ENCODE measurements around the gene SHFL. TPM values are rescaled to one million over a fixed set of nuclear protein-coding genes. Genes with fewer than 3 reads are reported as not detected.

Gene SHFL
- total and polyA plus RNA-seq, 2 of the 8 experiments (the other 6 are each of a cell fraction or from before 2014, with no cell fraction given), result 25.3 to 37.1 TPM

DNA sequence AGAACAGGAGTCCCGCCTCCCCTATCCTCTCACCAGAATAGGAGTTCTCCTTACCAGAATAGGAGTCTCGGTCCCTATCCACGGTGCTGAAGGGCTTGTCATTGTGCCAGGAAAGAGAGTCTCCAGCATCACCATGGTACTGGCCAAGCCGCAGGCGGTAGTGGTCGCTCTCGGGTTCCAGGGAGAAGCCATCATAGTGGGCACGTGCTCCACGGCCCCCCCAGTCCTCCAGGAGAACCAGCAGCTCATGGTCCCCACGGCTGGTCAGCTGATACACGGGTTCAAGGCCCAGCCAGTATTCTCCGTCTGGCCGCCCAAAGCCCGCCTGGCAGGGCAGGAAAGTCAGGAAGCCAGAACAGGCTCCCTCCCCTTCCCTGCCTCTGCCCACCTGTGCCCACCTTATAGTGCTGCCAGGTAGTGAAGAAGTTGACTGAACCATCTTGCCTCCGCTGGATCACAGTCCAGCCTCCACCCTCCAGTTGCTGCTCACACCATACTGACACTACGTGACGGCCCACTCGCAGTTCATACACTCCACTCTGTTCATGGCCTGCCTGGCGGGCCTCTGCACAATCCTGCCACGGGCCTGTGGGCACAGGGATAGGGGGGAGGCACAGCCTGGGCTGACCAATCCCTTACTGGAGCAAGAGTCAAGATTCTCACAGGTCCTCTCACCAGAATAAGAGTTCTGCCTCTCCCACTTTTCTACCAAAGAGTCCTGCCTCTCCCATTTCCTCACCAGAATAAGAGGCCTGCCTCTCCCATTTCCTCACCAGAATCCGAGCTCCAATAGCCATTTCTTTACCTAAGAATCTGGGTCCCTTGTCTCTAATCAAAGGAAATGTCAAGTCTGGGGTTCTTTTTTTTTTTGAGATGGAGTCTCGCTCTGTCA lies 7.4 kb downstream of the SHFL start:
- no peak for FAIRE-seq
- H3K79me2 ChIP-seq (ENCODE audit: control insufficient read depth in 1 of 2, insufficient read depth in 2 of 2, low read length in 2 of 2), result no peaks in the 10 kb centered on the region

More for the DNA sequence above, 7.4 kb downstream of the SHFL start:
- Histone ChIP-seq H2BK12ac (ENCODE audit: low read depth, low read length) (no peak overlapping the region), H2BK15ac (ENCODE audit: low read length) (no peak overlapping the region), H2BK20ac (ENCODE audit: low read length) (no peak overlapping the region), H4K8ac (ENCODE audit: extremely low read depth, insufficient read depth, low read length) (no peak overlapping the region), H3K36me3 (ENCODE audit: control insufficient read depth in 2 of 4, insufficient read depth in 4 of 4, low read length in 3 of 4) (peaks cover 0 to 3% (median 1%) of the 10 kb centered on the region in 4 experiments; a peak in 2 of 8 replicates), H3K9ac (replicated peaks in 1 of 4; ENCODE audit: extremely low read depth in 1 of 4, low read depth in 3 of 4, low read length in 3 of 4) (no peak overlapping the region), H3K4me1 (replicated peaks in 1 of 4; ENCODE audit: control insufficient read depth in 3 of 4, insufficient read depth in 4 of 4, low read length in 3 of 4) (peaks cover 0 to 6% (median 2%) of the 10 kb centered on the region in 4 experiments; a peak in 3 of 7 replicates), H4K91ac (replicated peaks; ENCODE audit: insufficient read length, low read length) (no peak overlapping the region), H3K14ac (ENCODE audit: insufficient read length) (no peak overlapping the region), H3K79me1 (ENCODE audit: low read depth, low read length) (no peaks in the 10 kb centered on the region), H2AK5ac (ENCODE audit: low read depth, low read length) (no peak overlapping the region), H4K20me1 (replicated peaks in 1 of 2; ENCODE audit: control insufficient read depth in 1 of 2, insufficient read depth in 2 of 2, low read length in 2 of 2) (peaks cover 0 to 6% of the 10 kb centered on the region in 2 experiments), H3K56ac (replicated peaks; ENCODE audit: insufficient read length, low read depth, low read length) (no peak overlapping the region), H3K4me3 (ENCODE audit: extremely low read depth in 1 of 4, insufficient read depth in 2 of 4, low read depth in 3 of 4, low read length in 4 of 4) (no peak overlapping the region), H3K18ac (ENCODE audit: extremely low read depth, low read length) (no peak overlapping the region), H3K23me2 (ENCODE audit: low read depth, low read length) (peaks cover 2% of the 10 kb centered on the region; the same call in 1 of the 2 replicates), H3K27me3 (replicated peaks in 1 of 4; ENCODE audit: control insufficient read depth in 3 of 4, extremely low read depth in 1 of 4, insufficient read depth in 3 of 4, low read length in 3 of 4) (peaks cover 8 to 29% (median 23%) of the 10 kb centered on the region in 4 experiments), H2AFZ (ENCODE audit: low read length) (no peak overlapping the region), H3K4me2 (ENCODE audit: insufficient read depth in 1 of 2, low read depth in 2 of 2, low read length in 2 of 2) (no peak overlapping the region), H3K9me3 (ENCODE audit: insufficient read depth in 2 of 2, low read depth in 1 of 2, low read length in 1 of 2) (peaks cover 0 to 2% of the 10 kb centered on the region in 2 experiments; a peak in 1 of 4 replicates), H2BK120ac (replicated peaks; ENCODE audit: low read depth, low read length) (no peak overlapping the region), H4K5ac (ENCODE audit: insufficient read length, low read depth, low read length) (no peak overlapping the region), H3K27ac (ENCODE audit: low read depth, low read length) (no peak overlapping the region), H2BK5ac (ENCODE audit: low read depth, low read length) (no peak overlapping the region), H3K23ac (ENCODE audit: insufficient read length) (no peak overlapping the region), H3K4ac (replicated peaks; ENCODE audit: insufficient read length, low read depth, low read length) (no peak overlapping the region)
- no peak for DNase-seq (ENCODE audit: low read depth in 1 of 2, low spot score in 2 of 2)
- TF ChIP-seq SP1 (IDR thresholded peaks at IDR 0.05; ENCODE audit: low read depth, low read length) (0 out of 2 replicates have a peak, but pooled peaks have one; percentile 23), EP300 (IDR thresholded peaks at IDR 0.05; ENCODE audit: borderline replicate concordance in 1 of 2, low read depth in 2 of 2, low read length in 2 of 2) (no peak), SIN3A (conservative IDR thresholded peaks at IDR 0.05 in 1 of 2, IDR thresholded peaks at IDR 0.05 in 1 of 2; ENCODE audit: low read depth in 1 of 2, low read length in 2 of 2) (peak in 1 of 2 experiments; percentile 71; a peak in 1 of 4 replicates), HDAC2 (IDR thresholded peaks at IDR 0.05; ENCODE audit: borderline replicate concordance in 1 of 2, low read depth in 2 of 2, low read length in 2 of 2) (no peak)
- ChIA-PET POLR2A (ENCODE audit: partially characterized antibody) (interaction anchor here (1.2 to 15.1 kb wide), 3 partner anchors 10 to 32 kb away, joined by 4 to 240 read pairs (median 7); partner anchors contain the start of genes ANGPTL6, P2RY11 and PPAN), CTCF (ENCODE audit: partially characterized antibody) (interaction anchor here (0.7 to 1.1 kb wide), 2 partner anchors 9 to 66 kb away, joined by 3 to 4 read pairs; no protein-coding TSS in a partner anchor)
- WGBS, 2 experiments (ENCODE audit: extremely low coverage in 1 of 2, insufficient coverage in 1 of 2, insufficient read length in 1 of 2, insufficient replicate concordance in 2 of 2, low coverage in 1 of 2, low lambda C conversion rate in 2 of 2, missing lambda C conversion rate in 1 of 2), result 92% methylated on average over 19 of the region's 22 CpGs; no CpG with 5 or more reads in 1 of the 2 experiments
